ENCODE measurements around the gene GPC5. TPM values are rescaled to one million over a fixed set of nuclear protein-coding genes. Genes with fewer than 3 reads are reported as not detected.
"Not testable (repeated sequence)": the region's sequence is repeated elsewhere in the genome, so short reads cannot be mapped to it uniquely, and the experiment has no call there.

Gene GPC5
- total RNA-seq, 2 experiments from 2014 or later: 2.4 TPM; not detected in 1

GRCh38 chr13:91351980-91352379, 46.4 kb upstream of the GPC5 start:
- Histone ChIP-seq H3K27ac (ENCODE audit: low read depth, low read length, poor library complexity, severe bottlenecking) (peak overlapping the region; percentile 1), H3K9me3 (ENCODE audit: low read length) (no peaks in the 10 kb centered on the region), H2AFZ (ENCODE audit: low read length) (no peak overlapping the region), H4K20me1 (ENCODE audit: insufficient read depth, low read length) (peaks cover 80% of the 10 kb centered on the region), H3K36me3 (ENCODE audit: insufficient read depth, low read length) (peaks cover 89% of the 10 kb centered on the region), H3K79me2 (ENCODE audit: insufficient read depth, low read depth, low read length) (peaks cover 90% of the 10 kb centered on the region), H3K4me2 (ENCODE audit: low read length) (peak overlapping the region; percentile 68), H3K4me3 (ENCODE audit: low read depth, low read length, poor library complexity, severe bottlenecking) (peak overlapping the region; percentile 64), H3K9me2 (ENCODE audit: insufficient read depth, low read length) (no peaks in the 10 kb centered on the region), H3K4me1 (ENCODE audit: insufficient read depth, low read length, poor library complexity, severe bottlenecking) (peaks cover 76% of the 10 kb centered on the region)
- ChIA-PET POLR2A (interaction anchor here (0.7 to 2.4 kb wide), 6 partner anchors 18 to 56 kb away, joined by 3 to 9 read pairs (median 6); no protein-coding TSS in a partner anchor), CTCF (ENCODE audit: unreplicated experiment) (no interaction called here)
- peak; percentile 45 for DNase-seq (ENCODE audit: low spot score)
- BruUV-seq (replicated peaks): no TSS peak
- TF ChIP-seq EZH2phosphoT487 (IDR thresholded peaks at IDR 0.05; ENCODE audit: borderline replicate concordance, low read depth, low read length) (no peak), CTCF (conservative IDR thresholded peaks at IDR 0.05; ENCODE audit: low read length) (no peak)
- intact Hi-C loops (cut with micrococcal nuclease; ENCODE audit: unreplicated experiment): no loop called here

GRCh38 chr13:91352891-91353290, 45.5 kb upstream of the GPC5 start:
- H3K4me2 ChIP-seq (ENCODE audit: low read length): peak overlapping the region; percentile 3
- H3K79me2 ChIP-seq (ENCODE audit: insufficient read depth, low read depth, low read length): peaks cover 88% of the 10 kb centered on the region
- peaks cover 89% of the 10 kb centered on the region for H4K20me1 ChIP-seq (ENCODE audit: insufficient read depth, low read length)
- H2AFZ ChIP-seq (ENCODE audit: low read length); H3K4me3 ChIP-seq (ENCODE audit: low read depth, low read length, poor library complexity, severe bottlenecking); H3K9me2 ChIP-seq (ENCODE audit: insufficient read depth, low read length); H3K9me3 ChIP-seq (ENCODE audit: low read length); BruUV-seq (replicated peaks); intact Hi-C loops (cut with micrococcal nuclease; ENCODE audit: unreplicated experiment); CTCF ChIA-PET (ENCODE audit: unreplicated experiment): not testable (repeated sequence)
- peak; percentile 35 for DNase-seq (ENCODE audit: low spot score)
- peaks cover 83% of the 10 kb centered on the region for H3K4me1 ChIP-seq (ENCODE audit: insufficient read depth, low read length, poor library complexity, severe bottlenecking)
- peaks cover 95% of the 10 kb centered on the region for H3K36me3 ChIP-seq (ENCODE audit: insufficient read depth, low read length)
- POLR2A ChIA-PET: interaction anchor here (0.6 to 2.4 kb wide), 6 partner anchors 17 to 55 kb away, joined by 3 to 9 read pairs (median 6); no protein-coding TSS in a partner anchor
- H3K27ac ChIP-seq (ENCODE audit: low read depth, low read length, poor library complexity, severe bottlenecking): peak overlapping the region; percentile 0

GRCh38 chr13:91353494-91353893, 44.9 kb upstream of the GPC5 start:
- H4K20me1 ChIP-seq (ENCODE audit: insufficient read depth, low read length): peaks cover 95% of the 10 kb centered on the region
- POLR2A ChIA-PET: interaction anchor here (0.9 to 5.1 kb wide), 9 partner anchors 12 to 951 kb away, joined by 3 to 27 read pairs (median 4); no protein-coding TSS in a partner anchor

More at GRCh38 chr13:91353494-91353893, 44.9 kb upstream of the GPC5 start:
- Histone ChIP-seq H3K4me2 (ENCODE audit: low read length) (peak overlapping the region; percentile 3), H3K36me3 (ENCODE audit: insufficient read depth, low read length) (peaks cover 97% of the 10 kb centered on the region), H3K9me3 (ENCODE audit: low read length) (no peaks in the 10 kb centered on the region), H3K79me2 (ENCODE audit: insufficient read depth, low read depth, low read length) (peaks cover 83% of the 10 kb centered on the region), H3K4me1 (ENCODE audit: insufficient read depth, low read length, poor library complexity, severe bottlenecking) (peaks cover 89% of the 10 kb centered on the region), H2AFZ (ENCODE audit: low read length) (no peak overlapping the region), H3K27ac (ENCODE audit: low read depth, low read length, poor library complexity, severe bottlenecking) (peak overlapping the region; percentile 0), H3K9me2 (ENCODE audit: insufficient read depth, low read length) (no peaks in the 10 kb centered on the region), H3K4me3 (ENCODE audit: low read depth, low read length, poor library complexity, severe bottlenecking) (no peak overlapping the region)
- CTCF ChIA-PET (ENCODE audit: unreplicated experiment): no interaction called here
- DNase-seq (ENCODE audit: low spot score): peak; percentile 34
- intact Hi-C loops (cut with micrococcal nuclease; ENCODE audit: unreplicated experiment): no loop called here
- TSS peak; percentile 0 for BruUV-seq (replicated peaks)
- TF ChIP-seq EZH2phosphoT487 (IDR thresholded peaks at IDR 0.05; ENCODE audit: borderline replicate concordance, low read depth, low read length): no peak
- no peak for TF ChIP-seq CTCF (conservative IDR thresholded peaks at IDR 0.05; ENCODE audit: low read length)

Data from OCI-LY7 (cell line).